CD14-positive monocyte (primary cell): Measurements from ENCODE around the gene PPP2R5B. TPM values are rescaled to one million over a fixed set of nuclear protein-coding genes. Genes with fewer than 3 reads are reported as not detected.

ENCODE experiments used
- DNase-seq, 3 donors: peaks; one replicate each; pipeline ENCODE4 v3.0.0-alpha.2; 2011 to 2022
- H2AFZ ChIP-seq: 2 replicates; pipeline ENCODE4 v1.6.0; 2012; ENCODE audit warnings: mild to moderate bottlenecking, low read depth, low read length, inconsistent platforms; ENCODE audit not compliant: insufficient read depth, poor library complexity, severe bottlenecking
- H3K27ac ChIP-seq, 2 donors: 1 replicate in 1 of 2; 2 replicates in 1 of 2; pipeline ENCODE4 v1.5.1; 2012 to 2013; ENCODE audit warnings: low read length in 2 of 2, control low read depth in 1 of 2, inconsistent platforms in 1 of 2, low read depth in 1 of 2, mild to moderate bottlenecking in 1 of 2
- H3K27me3 ChIP-seq, 2 donors: one replicate each; pipeline versions ENCODE4 v1.6.0 to v1.6.1; 2011 to 2013; ENCODE audit warnings: low read length in 2 of 2; ENCODE audit not compliant: control insufficient read depth in 2 of 2, insufficient read depth in 2 of 2
- H3K36me3 ChIP-seq, 2 donors: replicated peaks in 1 of 2; 1 replicate in 1 of 2; 2 replicates in 1 of 2; pipeline versions ENCODE4 v1.5.1 to v1.6.1; 2012 to 2013; ENCODE audit warnings: low read length in 2 of 2, control low read depth in 1 of 2, inconsistent platforms in 1 of 2, mild to moderate bottlenecking in 1 of 2; ENCODE audit not compliant: insufficient read depth in 2 of 2, control insufficient read depth in 1 of 2
- H3K4me1 ChIP-seq, 2 donors: 1 replicate in 1 of 2; 2 replicates in 1 of 2; pipeline versions ENCODE4 v1.5.1 to v1.6.1; 2012 to 2013; ENCODE audit warnings: low read length in 2 of 2, control low read depth in 1 of 2, inconsistent platforms in 1 of 2, mild to moderate bottlenecking in 1 of 2, moderate library complexity in 1 of 2; ENCODE audit not compliant: insufficient read depth in 2 of 2, control insufficient read depth in 1 of 2
- H3K4me2 ChIP-seq: replicated peaks from 2 replicates; pipeline ENCODE3; 2012; ENCODE audit warnings: low read length, moderate library complexity, mild to moderate bottlenecking; ENCODE audit not compliant: poor library complexity, severe bottlenecking; ENCODE audit errors: extremely low read depth
- H3K4me3 ChIP-seq, 3 experiments: fragments of 200-600 bp in 1 of 3; sonication (generic) in 1 of 3; replicated peaks in 1 of 3; 1 replicate in 2 of 3; 2 replicates in 1 of 3; pipeline ENCODE4 v1.5.1; 2011 to 2013; ENCODE audit warnings: low read length in 3 of 3, mild to moderate bottlenecking in 3 of 3, control low read depth in 2 of 3, low read depth in 2 of 3, inconsistent platforms in 1 of 3, moderate library complexity in 1 of 3
- H3K79me2 ChIP-seq: 2 replicates; pipeline ENCODE4 v1.6.0; 2012; ENCODE audit warnings: mild to moderate bottlenecking, control low read depth, inconsistent platforms, low read length, moderate library complexity; ENCODE audit not compliant: insufficient read depth
- H3K9ac ChIP-seq: 2 replicates; pipeline ENCODE4 v1.6.0; 2017; ENCODE audit warnings: low read length, mild to moderate bottlenecking; ENCODE audit not compliant: insufficient read depth, poor library complexity, severe bottlenecking
- H3K9me3 ChIP-seq, 2 donors: replicated peaks in 1 of 2; 1 replicate in 1 of 2; 2 replicates in 1 of 2; pipeline versions ENCODE4 v1.5.1 to v1.6.1; 2012 to 2013; ENCODE audit warnings: low read length in 2 of 2, control low read depth in 1 of 2; ENCODE audit not compliant: control insufficient read depth in 1 of 2, insufficient read depth in 1 of 2
- H4K20me1 ChIP-seq: 2 replicates; pipeline ENCODE4 v1.6.0; 2012; ENCODE audit warnings: mild to moderate bottlenecking, low read length, control low read depth, moderate library complexity; ENCODE audit not compliant: insufficient read depth
- H3K27ac Mint-ChIP-seq, 7 donors: one replicate each; pipeline ENCODE4 v1.8.0; 2020; ENCODE audit warnings: mild to moderate bottlenecking in 7 of 7, mixed read lengths in 7 of 7, moderate library complexity in 6 of 7, inconsistent platforms in 2 of 7
- H3K27me3 Mint-ChIP-seq, 3 donors: one replicate each; pipeline ENCODE4 v1.8.0; 2021 to 2022; ENCODE audit warnings: low read depth in 3 of 3, mild to moderate bottlenecking in 3 of 3, mixed read lengths in 3 of 3, moderate library complexity in 3 of 3, inconsistent platforms in 1 of 3
- H3K36me3 Mint-ChIP-seq, 2 donors: one replicate each; pipeline ENCODE4 v1.8.0; 2020; ENCODE audit warnings: mixed read lengths in 2 of 2, inconsistent platforms in 1 of 2, mild to moderate bottlenecking in 1 of 2
- H3K4me1 Mint-ChIP-seq: one replicate; pipeline ENCODE4 v1.8.0; 2020; ENCODE audit warnings: mild to moderate bottlenecking, mixed read lengths
- H3K4me3 Mint-ChIP-seq, 2 donors: one replicate each; pipeline ENCODE4 v1.8.0; 2020; ENCODE audit warnings: mild to moderate bottlenecking in 2 of 2, mixed read lengths in 2 of 2, moderate library complexity in 1 of 2
- H3K9me3 Mint-ChIP-seq, 7 donors: one replicate each; pipeline ENCODE4 v1.8.0; 2020 to 2022; ENCODE audit warnings: mixed read lengths in 7 of 7, mild to moderate bottlenecking in 6 of 7, moderate library complexity in 6 of 7, inconsistent platforms in 2 of 7
- WGBS: methylation state at CpG from one replicate; pipeline ENCODE4 v1.1.5; 2013; ENCODE audit warnings: missing lambda C conversion rate; ENCODE audit not compliant: insufficient coverage; 5-methylcytosine and 5-hydroxymethylcytosine counted together
- intact Hi-C, 2 donors: fragments of 100-400 bp; cut with micrococcal nuclease; formaldehyde crosslinking; loops; one replicate each; pipeline versions ENCODE4 v1.15.0 to v1.15.1; 2023
- polyA plus RNA-seq, 3 donors: library from polyadenylated mRNA; depleted of rRNA in 1 of 3; unstranded in 2 of 3; stranded (reverse) in 1 of 3; fragments of 300-500 nt in 2 of 3; fragments of >200 nt in 1 of 3; fragmentation: Illumina TruSeq in 2 of 3; gene quantifications; 1 replicate in 2 of 3; 2 replicates in 1 of 3; pipeline ENCODE4 v1.2.3, GENCODE V29; 2012 to 2021
- TF ChIP-seq, protein P1 (sequence below): fragments of 200-600 bp; IDR thresholded peaks from one replicate; pipeline ENCODE4 v1.8.0; 2022; ENCODE audit warnings: antibody characterized with exemption, mild to moderate bottlenecking

The PPP2R5B gene
- polyA plus RNA-seq, 3 donors = 9.0 to 26.7 (median 9.4) TPM

DNA sequence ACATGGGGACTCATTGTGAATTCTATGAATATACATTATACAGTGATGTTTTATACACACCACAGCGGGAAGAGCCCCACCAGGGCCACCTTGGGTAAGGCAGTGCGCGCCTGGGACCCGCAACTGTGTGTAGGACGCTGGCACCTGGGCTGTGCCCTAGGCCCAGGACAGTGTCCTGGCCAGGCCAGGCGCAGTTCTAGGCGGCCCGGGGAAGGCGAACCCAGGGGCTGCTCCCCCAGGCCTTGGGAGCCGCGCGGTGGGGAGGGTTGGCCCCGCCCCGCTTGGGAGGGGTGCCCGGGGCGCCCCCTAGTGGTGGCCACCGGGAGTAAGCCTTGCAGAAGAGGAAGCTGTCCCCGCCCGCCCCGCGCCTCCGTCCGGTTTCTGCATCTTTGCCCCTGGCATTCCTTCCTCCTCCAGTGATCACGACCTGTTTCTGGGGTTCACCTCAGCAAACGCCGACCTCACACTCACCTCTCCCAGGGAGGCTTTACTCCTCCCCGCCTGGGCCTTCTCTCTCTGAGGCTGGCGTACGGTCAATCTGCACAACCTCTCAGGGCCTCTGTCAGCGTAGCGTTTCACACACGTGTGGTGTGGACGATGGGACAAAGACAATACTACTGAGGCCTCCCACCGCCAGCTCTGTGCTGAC lies 36.6 kb upstream of the PPP2R5B start:
- Mint-ChIP-seq H3K9me3 (no peaks in the 10 kb centered on the region), H3K27ac (peak overlapping the region; percentile 72 to 94 (median 85)), H3K27me3 (peaks cover 4 to 13% (median 13%) of the 10 kb centered on the region in 3 donors), H3K4me3 (peak overlapping the region; percentile 77 to 88), H3K36me3 (peaks cover 0 to 3% of the 10 kb centered on the region in 2 donors), H3K4me1 (peaks cover 47% of the 10 kb centered on the region)
- H3K27ac ChIP-seq = peak overlapping the region in 1 of 2 donors; percentile 58
- intact Hi-C loops = loop anchor here in 1 of 2 donors (2.0 kb wide), 1 partner anchor 33 kb away; no protein-coding TSS in a partner anchor
- H3K27me3 ChIP-seq = peaks cover 0 to 7% of the 10 kb centered on the region in 2 donors
- H3K9me3 ChIP-seq = no peaks in the 10 kb centered on the region
- no peaks in the 10 kb centered on the region for H3K79me2 ChIP-seq
- DNase-seq = peak; percentile 78 to 85 (median 79)
- H2AFZ ChIP-seq = peak overlapping the region; percentile 75
- H3K4me3 ChIP-seq = peak overlapping the region in 1 of 3 experiments; percentile 67
- TF ChIP-seq, protein P1, sequence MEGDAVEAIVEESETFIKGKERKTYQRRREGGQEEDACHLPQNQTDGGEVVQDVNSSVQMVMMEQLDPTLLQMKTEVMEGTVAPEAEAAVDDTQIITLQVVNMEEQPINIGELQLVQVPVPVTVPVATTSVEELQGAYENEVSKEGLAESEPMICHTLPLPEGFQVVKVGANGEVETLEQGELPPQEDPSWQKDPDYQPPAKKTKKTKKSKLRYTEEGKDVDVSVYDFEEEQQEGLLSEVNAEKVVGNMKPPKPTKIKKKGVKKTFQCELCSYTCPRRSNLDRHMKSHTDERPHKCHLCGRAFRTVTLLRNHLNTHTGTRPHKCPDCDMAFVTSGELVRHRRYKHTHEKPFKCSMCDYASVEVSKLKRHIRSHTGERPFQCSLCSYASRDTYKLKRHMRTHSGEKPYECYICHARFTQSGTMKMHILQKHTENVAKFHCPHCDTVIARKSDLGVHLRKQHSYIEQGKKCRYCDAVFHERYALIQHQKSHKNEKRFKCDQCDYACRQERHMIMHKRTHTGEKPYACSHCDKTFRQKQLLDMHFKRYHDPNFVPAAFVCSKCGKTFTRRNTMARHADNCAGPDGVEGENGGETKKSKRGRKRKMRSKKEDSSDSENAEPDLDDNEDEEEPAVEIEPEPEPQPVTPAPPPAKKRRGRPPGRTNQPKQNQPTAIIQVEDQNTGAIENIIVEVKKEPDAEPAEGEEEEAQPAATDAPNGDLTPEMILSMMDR = peak; percentile 99
- H3K4me1 ChIP-seq = peaks cover 43 to 47% of the 10 kb centered on the region in 2 donors
- peak overlapping the region; percentile 70 for H3K4me2 ChIP-seq
- H4K20me1 ChIP-seq = no peaks in the 10 kb centered on the region
- no peaks in the 10 kb centered on the region for H3K36me3 ChIP-seq
- peak overlapping the region; percentile 22 for H3K9ac ChIP-seq
- 22% methylated on average over 23 of the region's 34 CpGs for WGBS

DNA sequence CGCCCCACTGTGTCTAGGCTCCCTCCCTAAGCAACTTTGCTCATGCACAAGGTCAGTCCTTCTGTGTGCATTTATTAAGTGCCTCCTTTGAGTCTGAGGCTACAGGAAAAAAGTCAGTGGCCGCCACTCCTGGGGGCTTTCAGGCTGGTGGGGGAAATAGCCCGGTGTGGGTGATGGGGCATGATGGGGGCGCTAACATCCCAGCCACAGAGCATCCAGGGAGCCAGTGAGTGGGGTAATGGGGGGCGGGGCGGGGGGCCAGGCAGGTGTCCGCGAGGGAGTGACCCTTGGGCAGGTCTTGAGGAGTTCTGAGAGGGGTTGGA lies 36.1 kb upstream of the PPP2R5B start:
- no peaks in the 10 kb centered on the region for H3K36me3 ChIP-seq
- TF ChIP-seq, protein P1 = no peak
- H3K9ac ChIP-seq = peak overlapping the region; percentile 22
- H3K4me1 Mint-ChIP-seq = peaks cover 47% of the 10 kb centered on the region
- no peak for DNase-seq
- no peaks in the 10 kb centered on the region for H3K79me2 ChIP-seq
- peaks cover 43 to 49% of the 10 kb centered on the region in 2 donors for H3K4me1 ChIP-seq
- H3K4me3 ChIP-seq = peak overlapping the region in 1 of 3 experiments; percentile 67
- no peaks in the 10 kb centered on the region for H4K20me1 ChIP-seq
- H3K9me3 Mint-ChIP-seq = no peaks in the 10 kb centered on the region
- peaks cover 4 to 13% (median 13%) of the 10 kb centered on the region in 3 donors for H3K27me3 Mint-ChIP-seq
- peak overlapping the region in 2 of 7 donors; percentile 85 to 94 for H3K27ac Mint-ChIP-seq
- H2AFZ ChIP-seq = peak overlapping the region; percentile 75
- peaks cover 0 to 3% of the 10 kb centered on the region in 2 donors for H3K27me3 ChIP-seq
- intact Hi-C loops = loop anchor here in 1 of 2 donors (2.0 kb wide), 1 partner anchor 34 kb away; no protein-coding TSS in a partner anchor
- peak overlapping the region; percentile 70 for H3K4me2 ChIP-seq
- H3K4me3 Mint-ChIP-seq = peak overlapping the region in 1 of 2 donors; percentile 88
- H3K36me3 Mint-ChIP-seq = peaks cover 0 to 3% of the 10 kb centered on the region in 2 donors
- H3K9me3 ChIP-seq = no peaks in the 10 kb centered on the region
- H3K27ac ChIP-seq = peak overlapping the region in 1 of 2 donors; percentile 58
- WGBS = 79% methylated on average over 7 of the region's 8 CpGs
